HepG2 (cell line): Measurements from ENCODE around the gene PGPEP1. TPM values are rescaled to one million over a fixed set of nuclear protein-coding genes. Genes with fewer than 3 reads are reported as not detected.

Experiments
- DNMT3B ChIP-seq: conservative IDR thresholded peaks from 2 replicates; pipeline ENCODE4 v1.6.1; 2016; ENCODE audit warnings: missing biosample characterization, control low read depth
- ETV5 ChIP-seq: IDR thresholded peaks from 2 replicates; pipeline ENCODE4 v1.6.1; 2018; ENCODE audit warnings: missing biosample characterization, missing genetic modification reagents, inconsistent platforms, borderline replicate concordance
- FOSL2 ChIP-seq: sonication (generic); formaldehyde crosslinking; IDR thresholded peaks from 2 replicates; pipeline ENCODE4 v1.4.0; 2020; ENCODE audit warnings: missing genetic modification reagents
- NR2F1 ChIP-seq, 2 experiments: fragments of 450-650 bp in 1 of 2; formaldehyde crosslinking in 1 of 2; IDR thresholded peaks; 2 replicates each; pipeline versions ENCODE4 v1.5.0 to v1.6.1; 2016 to 2020; ENCODE audit warnings: mild to moderate bottlenecking in 1 of 2, missing compliant biosample characterization in 1 of 2, missing genetic modification reagents in 1 of 2, moderate library complexity in 1 of 2
- NR2F6 ChIP-seq, 2 experiments: IDR thresholded peaks; 2 replicates each; pipeline ENCODE4 v1.6.1; 2016; ENCODE audit warnings: antibody characterized with exemption in 1 of 2, mild to moderate bottlenecking in 1 of 2
- POLR2A ChIP-seq, 2 experiments: IDR thresholded peaks; 2 replicates each; pipeline ENCODE4 v1.6.1; 2011; ENCODE audit warnings: low read depth in 2 of 2, low read length in 2 of 2, mild to moderate bottlenecking in 1 of 2, moderate library complexity in 1 of 2; ENCODE audit not compliant: insufficient read depth in 1 of 2
- RORA ChIP-seq: sonication (generic); formaldehyde crosslinking; IDR thresholded peaks from 2 replicates; pipeline ENCODE4 v1.5.0; 2020; ENCODE audit warnings: mild to moderate bottlenecking, missing genetic modification reagents, moderate library complexity
- RXRB ChIP-seq: IDR thresholded peaks from 2 replicates; pipeline ENCODE4 v1.6.1; 2016; ENCODE audit warnings: borderline replicate concordance, missing genetic modification reagents, missing compliant biosample characterization
- SOX5 ChIP-seq: IDR thresholded peaks from 2 replicates; pipeline ENCODE4 v1.6.1; 2016; ENCODE audit warnings: borderline replicate concordance
- SRSF9 ChIP-seq: fragments of 200-400 bp; formaldehyde crosslinking; IDR thresholded peaks from 2 replicates; pipeline ENCODE4 v1.6.1; 2018; ENCODE audit warnings: borderline replicate concordance, mild to moderate bottlenecking, low read depth, low read length; ENCODE audit not compliant: insufficient read depth, poor library complexity, severe bottlenecking
- TEAD3 ChIP-seq: optimal IDR thresholded peaks from 2 replicates; pipeline ENCODE3; 2016; ENCODE audit warnings: borderline replicate concordance
- THYN1 ChIP-seq: sonication (generic); formaldehyde crosslinking; IDR thresholded peaks from 2 replicates; pipeline ENCODE4 v1.8.1; 2023; ENCODE audit warnings: low read depth, mild to moderate bottlenecking, moderate library complexity, missing genetic modification reagents, borderline replicate concordance
- ZNF121 ChIP-seq: sonication (generic); formaldehyde crosslinking; IDR thresholded peaks from 2 replicates; pipeline ENCODE4 v1.5.0; 2020; ENCODE audit warnings: mild to moderate bottlenecking, missing genetic modification reagents
- ZNF460 ChIP-seq: sonication (generic); formaldehyde crosslinking; IDR thresholded peaks from 2 replicates; pipeline ENCODE4 v1.5.1; 2020; ENCODE audit warnings: missing genetic modification reagents, mild to moderate bottlenecking, borderline replicate concordance
- ZNF704 ChIP-seq: sonication (generic); formaldehyde crosslinking; IDR thresholded peaks from 2 replicates; pipeline ENCODE4 v1.8.1; 2023; ENCODE audit warnings: mild to moderate bottlenecking, inconsistent platforms, moderate library complexity, missing genetic modification reagents, borderline replicate concordance
- ZNF788 ChIP-seq: sonication (generic); formaldehyde crosslinking; IDR thresholded peaks from 2 replicates; pipeline ENCODE4 v1.5.0; 2020; ENCODE audit warnings: mild to moderate bottlenecking, missing genetic modification reagents, borderline replicate concordance
- ZNF790 ChIP-seq: sonication (generic); formaldehyde crosslinking; IDR thresholded peaks from 2 replicates; pipeline ENCODE4 v1.8.0; 2022; ENCODE audit warnings: missing genetic modification reagents, mild to moderate bottlenecking, borderline replicate concordance
- polyA plus RNA-seq, 8 experiments: library from polyadenylated mRNA; depleted of rRNA in 3 of 8; stranded (reverse) in 7 of 8; unstranded in 1 of 8; fragments of >200 nt; fragmentation: Illumina TruSeq in 4 of 8; extraction: Trizol in 4 of 8; gene quantifications; 2 replicates each; pipeline versions ENCODE4 v1.2.1 to v1.2.3, GENCODE V29; 2011 to 2016; ENCODE audit warnings: low read depth in 4 of 8, missing spikeins in 1 of 8, mixed read lengths in 1 of 8; ENCODE audit not compliant: insufficient read depth in 1 of 8
- total RNA-seq, 5 experiments: library from RNA; depleted of rRNA; stranded (reverse); fragments of >200 nt; fragmentation: Illumina TruSeq; extraction: Trizol; gene quantifications; 2 replicates each; pipeline ENCODE4 v1.2.3, GENCODE V29; 2016; ENCODE audit warnings: low read depth in 1 of 5
- TF ChIP-seq, protein P1 (sequence below): sonication (generic); formaldehyde crosslinking; IDR thresholded peaks from 2 replicates; pipeline ENCODE4 v1.5.0; 2020; ENCODE audit warnings: mild to moderate bottlenecking, missing genetic modification reagents, borderline replicate concordance
- TF ChIP-seq, protein P2 (sequence below): sonication (generic); formaldehyde crosslinking; IDR thresholded peaks from 2 replicates; pipeline ENCODE4 v1.5.0; 2020; ENCODE audit warnings: missing genetic modification reagents, mild to moderate bottlenecking, borderline replicate concordance
- TF ChIP-seq, protein P3 (sequence below): sonication (generic); formaldehyde crosslinking; IDR thresholded peaks from 2 replicates; pipeline ENCODE4 v1.8.0; 2022; ENCODE audit warnings: mild to moderate bottlenecking, missing genetic modification reagents; ENCODE audit not compliant: insufficient replicate concordance

The PGPEP1 gene
- total and polyA plus RNA-seq, 2 of the 13 experiments (the other 11 are each of a cell fraction or from before 2014, with no cell fraction given) = 53.1 to 56.6 TPM

GRCh38 chr19:18317961-18318800 lies 22.2 kb upstream of the PGPEP1 start (continued):
- TF ChIP-seq, protein P1, sequence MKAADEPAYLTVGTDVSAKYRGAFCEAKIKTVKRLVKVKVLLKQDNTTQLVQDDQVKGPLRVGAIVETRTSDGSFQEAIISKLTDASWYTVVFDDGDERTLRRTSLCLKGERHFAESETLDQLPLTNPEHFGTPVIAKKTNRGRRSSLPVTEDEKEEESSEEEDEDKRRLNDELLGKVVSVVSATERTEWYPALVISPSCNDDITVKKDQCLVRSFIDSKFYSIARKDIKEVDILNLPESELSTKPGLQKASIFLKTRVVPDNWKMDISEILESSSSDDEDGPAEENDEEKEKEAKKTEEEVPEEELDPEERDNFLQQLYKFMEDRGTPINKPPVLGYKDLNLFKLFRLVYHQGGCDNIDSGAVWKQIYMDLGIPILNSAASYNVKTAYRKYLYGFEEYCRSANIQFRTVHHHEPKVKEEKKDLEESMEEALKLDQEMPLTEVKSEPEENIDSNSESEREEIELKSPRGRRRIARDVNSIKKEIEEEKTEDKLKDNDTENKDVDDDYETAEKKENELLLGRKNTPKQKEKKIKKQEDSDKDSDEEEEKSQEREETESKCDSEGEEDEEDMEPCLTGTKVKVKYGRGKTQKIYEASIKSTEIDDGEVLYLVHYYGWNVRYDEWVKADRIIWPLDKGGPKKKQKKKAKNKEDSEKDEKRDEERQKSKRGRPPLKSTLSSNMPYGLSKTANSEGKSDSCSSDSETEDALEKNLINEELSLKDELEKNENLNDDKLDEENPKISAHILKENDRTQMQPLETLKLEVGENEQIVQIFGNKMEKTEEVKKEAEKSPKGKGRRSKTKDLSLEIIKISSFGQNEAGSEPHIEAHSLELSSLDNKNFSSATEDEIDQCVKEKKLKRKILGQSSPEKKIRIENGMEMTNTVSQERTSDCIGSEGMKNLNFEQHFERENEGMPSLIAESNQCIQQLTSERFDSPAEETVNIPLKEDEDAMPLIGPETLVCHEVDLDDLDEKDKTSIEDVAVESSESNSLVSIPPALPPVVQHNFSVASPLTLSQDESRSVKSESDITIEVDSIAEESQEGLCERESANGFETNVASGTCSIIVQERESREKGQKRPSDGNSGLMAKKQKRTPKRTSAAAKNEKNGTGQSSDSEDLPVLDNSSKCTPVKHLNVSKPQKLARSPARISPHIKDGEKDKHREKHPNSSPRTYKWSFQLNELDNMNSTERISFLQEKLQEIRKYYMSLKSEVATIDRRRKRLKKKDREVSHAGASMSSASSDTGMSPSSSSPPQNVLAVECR (CRISPR knock-in tag) = peak; percentile 63; the same call in 1 of the 2 replicates
- peak; percentile 79 for TF ChIP-seq ETV5
- peak in 1 of 2 experiments; percentile 54; a peak in 2 of 4 replicates for TF ChIP-seq POLR2A (IDR thresholded peaks at IDR 0.05; ENCODE audit: insufficient read depth in 1 of 2, low read depth in 2 of 2, low read length in 2 of 2)
- TF ChIP-seq, protein P2, sequence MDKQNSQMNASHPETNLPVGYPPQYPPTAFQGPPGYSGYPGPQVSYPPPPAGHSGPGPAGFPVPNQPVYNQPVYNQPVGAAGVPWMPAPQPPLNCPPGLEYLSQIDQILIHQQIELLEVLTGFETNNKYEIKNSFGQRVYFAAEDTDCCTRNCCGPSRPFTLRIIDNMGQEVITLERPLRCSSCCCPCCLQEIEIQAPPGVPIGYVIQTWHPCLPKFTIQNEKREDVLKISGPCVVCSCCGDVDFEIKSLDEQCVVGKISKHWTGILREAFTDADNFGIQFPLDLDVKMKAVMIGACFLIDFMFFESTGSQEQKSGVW (CRISPR knock-in tag) = no peak
- peak; percentile 81 for TF ChIP-seq TEAD3 (CRISPR knock-in tag)
- peak; percentile 97 for TF ChIP-seq RXRB (CRISPR knock-in tag)
- TF ChIP-seq SRSF9 = no peak
- peak; percentile 63 for TF ChIP-seq NR2F6 (IDR thresholded peaks at IDR 0.05)
- peak; percentile 87; the same call in 1 of the 2 replicates for TF ChIP-seq NR2F6 (CRISPR knock-in tag; IDR thresholded peaks at IDR 0.05)
- peak; percentile 46 to 52; a peak in 1 of 4 replicates for TF ChIP-seq NR2F1 (CRISPR knock-in tag; IDR thresholded peaks at IDR 0.05)
- TF ChIP-seq RORA = no peak
- TF ChIP-seq FOSL2 (CRISPR knock-in tag) = peak; percentile 50
- TF ChIP-seq ZNF788 (CRISPR knock-in tag) = peak; percentile 46; the same call in 1 of the 2 replicates
- peak; percentile 34; the same call in 1 of the 2 replicates for TF ChIP-seq SOX5
- no peak for TF ChIP-seq ZNF460 (CRISPR knock-in tag)
- 0 out of 2 replicates have a peak, but pooled peaks have one; percentile 23 for TF ChIP-seq ZNF121 (CRISPR knock-in tag)
- TF ChIP-seq, protein P3, sequence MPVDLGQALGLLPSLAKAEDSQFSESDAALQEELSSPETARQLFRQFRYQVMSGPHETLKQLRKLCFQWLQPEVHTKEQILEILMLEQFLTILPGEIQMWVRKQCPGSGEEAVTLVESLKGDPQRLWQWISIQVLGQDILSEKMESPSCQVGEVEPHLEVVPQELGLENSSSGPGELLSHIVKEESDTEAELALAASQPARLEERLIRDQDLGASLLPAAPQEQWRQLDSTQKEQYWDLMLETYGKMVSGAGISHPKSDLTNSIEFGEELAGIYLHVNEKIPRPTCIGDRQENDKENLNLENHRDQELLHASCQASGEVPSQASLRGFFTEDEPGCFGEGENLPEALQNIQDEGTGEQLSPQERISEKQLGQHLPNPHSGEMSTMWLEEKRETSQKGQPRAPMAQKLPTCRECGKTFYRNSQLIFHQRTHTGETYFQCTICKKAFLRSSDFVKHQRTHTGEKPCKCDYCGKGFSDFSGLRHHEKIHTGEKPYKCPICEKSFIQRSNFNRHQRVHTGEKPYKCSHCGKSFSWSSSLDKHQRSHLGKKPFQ (CRISPR knock-in tag) = peak; percentile 97
- no peak for TF ChIP-seq ZNF790 (CRISPR knock-in tag)
- no peak for TF ChIP-seq THYN1 (CRISPR knock-in tag)
- peak; percentile 59; the same call in 1 of the 2 replicates for TF ChIP-seq ZNF704
- TF ChIP-seq DNMT3B = no peak
